NOMO-1 (cell line): Measurements from ENCODE around the gene TNNC1.

ENCODE experiments used
- DNase-seq, 2 experiments: peaks; one replicate each; lab custom pipeline; 2025; ENCODE audit not compliant: unreplicated experiment in 2 of 2; lab: John Stamatoyannopoulos, UW

The TNNC1 gene

DNA sequence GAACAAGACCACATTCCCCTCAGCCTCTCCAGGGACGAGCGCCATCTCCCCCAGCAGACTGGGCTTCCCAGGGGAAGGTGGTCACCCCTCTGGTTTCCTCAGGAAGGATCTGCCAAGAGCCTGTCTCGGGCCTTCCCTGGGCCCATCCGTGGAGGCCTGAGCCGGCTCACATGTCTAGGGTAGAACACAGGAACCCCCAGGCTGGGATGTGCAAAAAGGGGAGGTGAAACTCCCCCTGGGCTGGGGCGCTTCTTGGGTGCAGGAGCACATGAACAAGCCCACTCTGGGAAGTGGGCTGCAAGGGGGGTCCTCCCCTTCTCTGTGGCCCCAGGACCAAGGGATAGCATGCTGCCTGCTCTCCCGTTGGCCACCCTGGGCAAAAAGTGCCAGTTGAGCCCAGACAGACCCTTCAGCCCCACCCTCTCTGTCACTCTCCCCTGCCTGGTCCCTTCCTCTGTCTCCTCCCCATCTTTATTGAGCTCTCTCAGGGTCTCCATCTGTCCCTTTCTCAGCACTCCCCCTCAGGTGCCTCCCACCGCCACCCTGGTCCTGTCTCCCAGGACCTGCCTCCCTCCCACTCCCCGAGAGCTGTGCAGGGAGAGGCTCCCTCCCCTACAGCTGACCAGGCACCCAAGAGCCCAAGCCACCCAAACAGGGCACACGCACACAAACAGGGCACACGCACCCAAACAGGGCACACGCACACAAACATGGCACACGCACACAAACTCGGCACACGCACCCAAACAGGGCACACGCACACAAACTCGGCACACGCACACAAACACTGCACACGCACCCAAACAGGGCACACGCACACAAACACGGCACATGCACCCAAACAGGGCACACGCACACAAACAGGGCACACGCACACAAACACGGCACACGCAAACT lies 9.8 kb downstream of the TNNC1 start:
- no peak for DNase-seq

DNA sequence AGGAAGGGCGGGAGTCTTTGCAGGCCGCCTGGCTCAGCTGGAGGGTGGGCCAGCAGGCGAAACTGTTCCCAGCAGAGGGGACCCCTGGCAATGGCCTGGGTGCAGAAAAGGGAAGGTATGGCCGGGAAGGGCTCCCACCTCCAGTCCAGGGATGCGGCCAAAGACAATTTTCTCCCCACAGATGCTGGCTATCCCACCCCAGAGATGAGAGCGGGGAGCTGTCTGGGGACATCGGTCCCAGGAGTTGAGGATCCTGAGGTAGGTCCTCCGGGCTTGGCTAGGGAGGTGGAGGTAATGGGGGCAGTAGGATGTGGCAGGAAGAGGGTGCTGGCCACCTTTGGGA lies 10.6 kb downstream of the TNNC1 start:
- no peak for DNase-seq

DNA sequence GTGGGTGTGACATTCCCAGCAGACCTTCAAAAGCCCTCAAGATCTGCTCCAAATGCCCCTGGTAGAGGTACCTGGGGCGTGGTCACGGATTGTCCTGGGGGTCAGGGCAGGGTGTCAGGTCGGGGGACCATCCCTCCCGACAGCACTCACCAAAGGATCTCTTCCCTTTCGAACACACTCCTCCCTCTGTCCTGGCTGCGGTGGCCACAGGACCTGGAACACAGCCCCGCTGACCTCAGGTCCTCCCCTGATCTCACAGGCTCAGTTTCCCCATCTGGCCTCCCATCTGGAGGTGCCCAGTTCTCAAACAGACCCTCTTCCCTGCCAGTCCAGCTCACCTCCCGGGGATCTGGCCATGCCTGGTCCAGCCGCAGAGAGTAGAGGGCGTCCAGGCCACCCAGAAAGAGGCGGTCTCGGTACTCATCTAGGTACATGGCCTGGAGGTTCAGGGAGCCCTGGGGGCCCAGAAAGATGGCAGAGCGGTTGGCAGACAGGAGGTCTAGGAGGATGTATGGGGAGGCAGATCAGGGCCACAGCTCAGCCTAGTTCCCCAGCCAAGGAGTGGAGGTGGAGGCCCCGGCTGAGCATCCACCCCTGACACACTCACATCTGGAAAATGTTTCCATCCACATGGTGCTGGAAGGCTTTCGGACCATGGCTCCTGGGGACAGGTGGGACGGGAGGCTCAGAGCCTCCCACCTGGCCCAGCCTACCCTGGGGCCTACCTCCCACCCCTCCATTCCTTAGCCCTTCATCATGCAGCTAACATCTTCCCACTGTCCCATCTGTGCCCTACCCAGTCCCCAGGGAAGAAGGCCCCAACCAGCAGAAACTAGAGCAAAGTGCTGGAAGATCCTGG lies 11.2 kb downstream of the TNNC1 start:
- DNase-seq: no peak

DNA sequence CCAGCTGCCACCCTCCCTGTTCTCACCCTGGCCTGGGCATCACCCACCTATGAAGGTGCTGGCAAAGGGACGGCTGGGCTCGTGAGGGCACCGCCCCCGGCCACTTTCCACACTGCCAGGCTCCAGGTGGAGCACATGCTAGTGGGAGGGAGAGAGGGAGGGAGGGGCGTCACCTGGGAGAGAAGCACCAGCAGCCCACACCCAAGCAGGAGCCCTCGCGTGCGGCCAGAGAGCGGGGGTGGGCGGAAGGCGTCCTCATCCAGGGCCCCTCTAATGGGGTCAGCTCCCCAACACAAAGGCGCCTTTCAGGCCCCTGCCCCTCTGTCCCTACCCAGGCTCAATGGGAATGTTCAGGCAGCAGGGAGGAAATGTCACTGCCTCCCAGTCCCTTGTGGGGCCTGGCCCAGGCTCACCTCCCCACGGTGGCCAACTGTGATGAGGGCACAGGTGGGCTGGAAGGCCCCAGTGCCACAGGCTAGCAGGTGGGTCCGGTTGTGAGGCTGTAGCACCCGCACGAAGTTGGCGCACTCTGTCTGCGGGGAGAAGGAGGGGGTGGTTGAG lies 12.0 kb downstream of the TNNC1 start:
- no peak for DNase-seq

DNA sequence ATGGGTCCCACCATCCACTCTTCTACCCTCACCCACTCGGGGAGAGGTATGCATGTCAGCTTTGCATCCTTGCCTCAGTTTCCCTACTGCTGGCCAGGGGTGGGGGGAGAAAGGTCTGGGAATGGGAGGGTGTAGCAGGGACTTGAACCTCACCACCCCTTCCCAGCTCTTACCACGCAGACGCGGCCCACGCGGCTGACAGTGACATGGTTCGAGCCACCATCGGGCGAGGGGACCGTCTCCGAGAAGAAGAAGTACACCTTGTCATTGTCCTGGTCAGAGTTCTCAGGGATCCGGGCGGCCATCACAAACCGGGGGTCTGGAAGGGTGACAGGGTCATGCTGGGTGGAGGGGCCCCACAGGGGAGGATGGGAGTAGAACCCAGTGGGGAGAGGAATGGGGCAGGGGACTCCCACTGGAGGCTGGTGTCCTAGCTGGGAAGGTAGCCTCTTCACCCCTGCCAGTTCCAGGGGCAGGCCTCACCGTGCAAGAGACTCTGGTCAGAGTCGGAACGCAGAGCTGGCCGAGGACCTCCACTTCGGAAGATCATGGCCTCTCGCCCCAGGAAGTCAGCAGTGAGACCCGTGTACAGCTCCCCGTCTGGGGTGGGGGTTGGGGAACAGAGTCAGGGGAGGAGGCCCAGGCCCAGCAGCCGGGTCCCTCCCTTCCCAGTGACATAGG lies 12.6 kb downstream of the TNNC1 start:
- DNase-seq: no peak

DNA sequence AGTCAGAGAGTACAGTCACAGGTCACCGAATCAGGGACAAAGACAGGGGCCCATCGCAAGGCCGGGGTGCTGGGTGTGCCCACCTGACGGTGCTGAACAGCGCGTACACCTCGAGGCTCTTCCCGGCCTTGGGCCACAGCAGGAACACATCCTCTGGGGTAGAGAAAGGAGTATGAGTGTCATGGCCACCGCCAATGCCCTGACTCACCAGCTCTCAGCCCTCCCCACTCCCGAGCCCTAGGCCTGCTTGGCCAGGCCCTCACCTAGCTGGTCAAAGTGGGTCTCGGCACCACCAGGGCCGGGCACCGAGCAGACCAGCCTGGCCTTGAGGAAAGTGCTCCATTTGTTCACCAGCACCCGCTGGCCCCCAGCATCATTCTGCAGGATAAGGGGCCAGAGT lies 13.2 kb downstream of the TNNC1 start:
- DNase-seq: no peak

- no peak for DNase-seq
These were observed 13.6 kb downstream of the TNNC1 start for GRCh38 chr3:52440249-52440551.

GRCh38 chr3:52439426-52440248 lies 14.2 kb downstream of the TNNC1 start:
- DNase-seq: no peak

DNA sequence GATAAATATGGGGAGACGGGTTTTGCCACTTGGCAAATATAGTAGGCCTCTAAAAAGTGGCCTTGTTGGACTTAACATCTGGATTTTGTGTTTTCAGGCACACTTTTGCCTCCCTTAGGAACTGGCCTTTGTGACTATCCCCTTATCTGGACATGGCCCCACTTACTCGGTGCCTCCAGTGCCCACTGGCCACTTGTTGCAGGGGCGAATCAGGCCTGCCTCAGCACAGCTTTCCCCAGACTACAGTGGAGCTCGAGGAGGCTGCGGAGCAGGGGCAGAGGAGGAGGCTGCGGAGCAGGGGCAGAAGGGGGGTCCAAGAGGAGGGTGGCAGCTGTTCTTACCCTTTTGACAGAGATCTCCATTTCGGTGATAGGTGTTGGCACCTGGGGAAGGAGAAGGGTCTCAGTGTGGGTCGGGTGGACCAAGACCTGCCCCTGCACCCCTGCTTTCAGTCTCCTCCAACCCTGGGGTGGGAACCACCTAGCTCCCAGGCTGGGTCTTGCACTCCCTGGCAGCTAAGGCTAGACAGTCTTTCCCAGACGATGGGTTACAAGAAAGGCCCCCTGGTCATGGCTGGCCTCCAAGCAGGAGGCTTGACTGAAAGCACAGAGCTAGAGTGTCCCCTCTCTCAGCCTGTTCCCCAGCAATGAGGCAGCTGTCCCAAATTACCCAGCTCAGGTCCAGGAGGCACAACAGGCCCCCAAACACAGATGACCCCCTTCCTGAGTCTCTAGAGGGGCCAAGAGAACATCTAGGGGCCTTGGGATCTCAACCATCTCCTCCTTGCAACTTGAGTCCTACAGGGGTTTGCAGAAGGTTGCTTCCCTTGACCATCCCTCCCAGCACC lies 15.0 kb downstream of the TNNC1 start:
- no peak for DNase-seq

GRCh38 chr3:52438104-52438376 lies 15.8 kb downstream of the TNNC1 start:
- no peak for DNase-seq

GRCh38 chr3:52437326-52438103 lies 16.3 kb downstream of the TNNC1 start:
- no peak for DNase-seq

DNA sequence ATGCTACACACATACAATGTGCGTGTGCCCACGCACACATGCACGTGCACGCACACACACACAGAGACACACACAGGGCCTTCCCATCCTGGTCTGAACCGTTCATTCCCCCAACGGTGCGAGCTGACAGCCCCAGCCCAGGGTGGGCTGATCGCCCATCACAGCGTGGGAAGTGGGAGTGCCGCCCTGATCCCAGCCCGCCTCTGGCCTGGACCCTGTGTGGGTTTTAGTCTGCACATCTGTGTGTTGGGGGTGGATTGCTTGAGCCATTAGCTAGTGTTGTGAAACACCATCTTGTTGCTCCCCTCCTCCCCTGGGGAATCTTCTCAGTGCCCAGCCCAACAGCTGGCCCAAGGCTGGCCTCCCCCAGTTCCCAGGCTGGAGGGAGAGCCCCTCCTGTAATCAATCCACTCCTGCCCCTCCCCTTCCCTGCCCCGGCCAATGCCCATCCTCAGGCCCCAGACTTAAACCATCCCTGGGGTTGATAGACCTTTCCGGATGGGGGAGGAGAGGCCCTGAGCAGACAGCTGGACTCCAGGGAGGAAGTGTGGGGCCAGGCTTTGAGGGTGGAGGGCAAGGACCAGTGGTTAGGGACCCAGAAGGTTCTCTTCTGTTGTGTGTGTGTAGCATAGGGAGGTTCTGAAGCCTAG lies 17.2 kb downstream of the TNNC1 start:
- peak; percentile 42 to 46 for DNase-seq

DNA sequence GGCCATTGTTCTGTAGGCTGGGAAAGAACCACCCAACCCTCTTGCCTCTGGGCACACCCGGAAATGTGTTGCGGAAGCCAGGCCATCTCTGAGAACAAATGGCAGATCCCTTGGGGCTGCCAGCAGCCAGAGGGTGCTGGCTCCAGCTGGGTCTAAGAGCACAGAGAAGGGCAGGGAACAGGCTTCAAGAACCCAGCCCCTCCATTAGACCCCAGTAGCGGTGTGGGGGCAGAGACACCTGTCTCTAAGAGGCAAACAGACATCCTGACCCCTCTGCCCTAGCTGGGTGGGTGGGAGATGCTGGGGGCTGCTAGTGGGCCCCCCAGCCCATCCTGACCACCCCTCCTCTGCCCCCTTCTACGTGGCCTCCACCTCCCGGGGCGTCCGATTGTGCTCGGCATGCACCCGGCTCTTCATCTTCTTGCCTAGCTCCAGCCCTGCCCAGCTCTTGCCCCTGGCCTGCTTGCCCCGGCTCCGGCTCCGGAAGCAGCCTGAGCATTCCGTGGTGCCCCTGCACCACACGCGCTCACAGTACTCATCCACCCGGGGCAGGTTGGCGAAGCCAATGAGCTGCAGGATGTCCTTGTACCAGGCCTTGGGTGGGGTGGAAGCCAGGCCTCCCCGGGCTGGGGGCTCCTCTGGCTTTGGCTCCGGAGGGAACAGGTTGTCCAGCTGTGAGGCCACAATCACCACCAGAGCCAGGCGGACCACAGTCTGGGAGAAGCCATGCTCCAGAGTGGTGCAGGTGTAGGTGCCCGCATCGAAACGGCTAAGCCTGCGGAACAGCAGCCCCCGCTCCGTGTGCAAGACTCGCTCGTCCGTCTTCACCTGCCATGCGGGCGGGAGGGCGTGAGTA lies 18.4 kb downstream of the TNNC1 start:
- no peak for DNase-seq

GRCh38 chr3:52434491-52435115 lies 19.2 kb downstream of the TNNC1 start:
- DNase-seq: no peak

GRCh38 chr3:52433996-52434479 lies 19.8 kb downstream of the TNNC1 start:
- no peak for DNase-seq

GRCh38 chr3:52433328-52433995 lies 20.4 kb downstream of the TNNC1 start:
- DNase-seq: no peak
